HepG2 (cell line): Measurements from ENCODE around the gene TMEM143. TPM values are rescaled to one million over a fixed set of nuclear protein-coding genes. Genes with fewer than 3 reads are reported as not detected.

ENCODE experiments used
- ATAC-seq: fragments of 200-7000 bp; cut with Tn5 transposase; 3 replicates; pipeline ENCODE4 v1.9.1; 2020; ENCODE audit warnings: mild to moderate bottlenecking, moderate library complexity
- BruUV-seq: library from RNA; stranded (reverse); fragments of 400-500 nt; replicated peaks from 2 replicates; lab custom pipeline; 2021; lab: Mats Ljungman, UMichigan
- CTCF ChIA-PET: fragments of 300-600 bp; formaldehyde crosslinking; extraction: SDS; loops from one replicate; lab custom pipeline; 2021; ENCODE audit warnings: low total read pairs, inconsistent platforms, low intra/inter-chr PET ratio; lab: Yijun Ruan, JAX
- POLR2A ChIA-PET: fragments of 350-600 bp; sonication (Branson Sonifier 250); formaldehyde crosslinking; loops from one replicate; lab custom pipeline; 2020; ENCODE audit warnings: antibody characterized with exemption, inconsistent platforms; lab: Yijun Ruan, JAX
- DNase-seq: peaks from one replicate; pipeline ENCODE4 v3.0.0-alpha.2; 2015; ENCODE audit warnings: low spot score
- FAIRE-seq: peaks from 3 replicates; lab custom pipeline; 2011; peaks lifted over from hg19 to GRCh38; lab: Jason Lieb, UNC
- H2AFZ ChIP-seq: one replicate; pipeline ENCODE4 v1.6.1; 2011; ENCODE audit warnings: low read length, inconsistent platforms
- H3K27ac ChIP-seq: fragments of 300-600 bp; 3 replicates; pipeline ENCODE4 v1.8.0; 2011; ENCODE audit warnings: mixed run types, mild to moderate bottlenecking, mixed read lengths, low read length, inconsistent platforms; ENCODE audit not compliant: insufficient read depth; ENCODE audit errors: extremely low read length
- H3K27me3 ChIP-seq, 2 experiments: fragments of 200-600 bp in 1 of 2; 2 replicates in 1 of 2; 3 replicates in 1 of 2; pipeline versions ENCODE4 v1.6.0 to v1.8.0; 2011; ENCODE audit warnings: low read length in 2 of 2, mild to moderate bottlenecking in 2 of 2, moderate library complexity in 2 of 2, inconsistent platforms in 1 of 2; ENCODE audit not compliant: insufficient read depth in 2 of 2, control insufficient read depth in 1 of 2
- H3K36me3 ChIP-seq, 2 experiments: fragments of 200-600 bp in 1 of 2; replicated peaks in 1 of 2; 2 replicates in 1 of 2; 3 replicates in 1 of 2; pipeline versions ENCODE4 v1.5.1 to v1.8.0; 2011; ENCODE audit warnings: low read length in 2 of 2, inconsistent platforms in 1 of 2; ENCODE audit not compliant: insufficient read depth in 2 of 2, control insufficient read depth in 1 of 2
- H3K4me1 ChIP-seq: 2 replicates; pipeline ENCODE4 v1.5.1; 2012; ENCODE audit warnings: low read length, inconsistent platforms; ENCODE audit not compliant: insufficient read depth
- H3K4me2 ChIP-seq: 2 replicates; pipeline ENCODE4 v1.6.0; 2011; ENCODE audit warnings: low read depth, low read length, inconsistent platforms
- H3K4me3 ChIP-seq, 3 experiments: fragments of 200-600 bp in 1 of 3; sonication (generic), shearing (Covaris generic) in 1 of 3; replicated peaks in 1 of 3; 2 replicates each; pipeline ENCODE4 v1.5.1; 2011 to 2016; ENCODE audit warnings: low read length in 3 of 3, inconsistent platforms in 2 of 3, low read depth in 2 of 3, mild to moderate bottlenecking in 2 of 3, control low read depth in 1 of 3, mixed read lengths in 1 of 3; ENCODE audit not compliant: insufficient read depth in 1 of 3
- H3K79me2 ChIP-seq: one replicate; pipeline ENCODE4 v1.6.1; 2011; ENCODE audit warnings: low read length, inconsistent platforms; ENCODE audit not compliant: insufficient read depth
- H3K9ac ChIP-seq: 2 replicates; pipeline ENCODE4 v1.6.0; 2011; ENCODE audit warnings: mild to moderate bottlenecking, low read depth, low read length, inconsistent platforms; ENCODE audit not compliant: insufficient read depth
- H3K9me3 ChIP-seq: 2 replicates; pipeline ENCODE4 v1.5.1; 2012; ENCODE audit warnings: mild to moderate bottlenecking, low read length
- H4K20me1 ChIP-seq: 2 replicates; pipeline ENCODE4 v1.6.0; 2011; ENCODE audit warnings: inconsistent platforms, mild to moderate bottlenecking, low read length, moderate library complexity; ENCODE audit not compliant: insufficient read depth
- ZNF138 ChIP-seq: sonication (generic); formaldehyde crosslinking; IDR thresholded peaks from 2 replicates; pipeline ENCODE4 v1.5.0; 2020; ENCODE audit warnings: mild to moderate bottlenecking, low read depth, missing genetic modification reagents
- WGBS: methylation state at CpG from one replicate; pipeline ENCODE4 v1.1.6; 2017; ENCODE audit warnings: low lambda C conversion rate; 5-methylcytosine and 5-hydroxymethylcytosine counted together
- in situ Hi-C: cut with HindIII; loops from 2 replicates; pipeline ENCODE4 v1.10.0; 2017; ENCODE audit warnings: low pct_unique_long_range_greater_than_20kb; ENCODE audit not compliant: extremely low pct_ligation_motif_present
- intact Hi-C: fragments of 100-400 bp; cut with micrococcal nuclease; formaldehyde crosslinking; loops from one replicate; pipeline ENCODE4 v1.10.0; 2022; ENCODE audit not compliant: unreplicated experiment
- polyA plus RNA-seq, 8 experiments: library from polyadenylated mRNA; depleted of rRNA in 3 of 8; stranded (reverse) in 7 of 8; unstranded in 1 of 8; fragments of >200 nt; fragmentation: Illumina TruSeq in 4 of 8; extraction: Trizol in 4 of 8; gene quantifications; 2 replicates each; pipeline versions ENCODE4 v1.2.1 to v1.2.3, GENCODE V29; 2011 to 2016; ENCODE audit warnings: low read depth in 4 of 8, missing spikeins in 1 of 8, mixed read lengths in 1 of 8; ENCODE audit not compliant: insufficient read depth in 1 of 8
- total RNA-seq, 5 experiments: library from RNA; depleted of rRNA; stranded (reverse); fragments of >200 nt; fragmentation: Illumina TruSeq; extraction: Trizol; gene quantifications; 2 replicates each; pipeline ENCODE4 v1.2.3, GENCODE V29; 2016; ENCODE audit warnings: low read depth in 1 of 5
- TF ChIP-seq, protein P1 (sequence below): sonication (generic); formaldehyde crosslinking; IDR thresholded peaks from 2 replicates; pipeline ENCODE4 v1.5.0; 2020; ENCODE audit warnings: mild to moderate bottlenecking, missing genetic modification reagents, borderline replicate concordance

TMEM143 gene
- total and polyA plus RNA-seq, 2 of the 13 experiments (the other 11 are each of a cell fraction or from before 2014, with no cell fraction given): 7.7 to 11.3 TPM

- in situ Hi-C loops: loop anchor here (5.0 kb wide), 1 partner anchor 41 kb away; the partner anchor contains the start of genes GRIN2D and KDELR1
These were observed 12.9 kb downstream of the TMEM143 start for GRCh38 chr19:48350856-48351255.

More at GRCh38 chr19:48350856-48351255, 12.9 kb downstream of the TMEM143 start:
- Histone ChIP-seq H3K4me2 (no peak overlapping the region), H3K9ac (no peak overlapping the region), H3K79me2 (no peaks in the 10 kb centered on the region), H3K36me3 (no peaks in the 10 kb centered on the region), H3K27ac (no peak overlapping the region), H3K4me3 (no peak overlapping the region), H3K4me1 (peaks cover 62% of the 10 kb centered on the region), H4K20me1 (no peaks in the 10 kb centered on the region), H3K9me3 (no peaks in the 10 kb centered on the region), H3K27me3 (no peaks in the 10 kb centered on the region), H2AFZ (no peak overlapping the region)
- no peak for FAIRE-seq
- TF ChIP-seq, protein P1, sequence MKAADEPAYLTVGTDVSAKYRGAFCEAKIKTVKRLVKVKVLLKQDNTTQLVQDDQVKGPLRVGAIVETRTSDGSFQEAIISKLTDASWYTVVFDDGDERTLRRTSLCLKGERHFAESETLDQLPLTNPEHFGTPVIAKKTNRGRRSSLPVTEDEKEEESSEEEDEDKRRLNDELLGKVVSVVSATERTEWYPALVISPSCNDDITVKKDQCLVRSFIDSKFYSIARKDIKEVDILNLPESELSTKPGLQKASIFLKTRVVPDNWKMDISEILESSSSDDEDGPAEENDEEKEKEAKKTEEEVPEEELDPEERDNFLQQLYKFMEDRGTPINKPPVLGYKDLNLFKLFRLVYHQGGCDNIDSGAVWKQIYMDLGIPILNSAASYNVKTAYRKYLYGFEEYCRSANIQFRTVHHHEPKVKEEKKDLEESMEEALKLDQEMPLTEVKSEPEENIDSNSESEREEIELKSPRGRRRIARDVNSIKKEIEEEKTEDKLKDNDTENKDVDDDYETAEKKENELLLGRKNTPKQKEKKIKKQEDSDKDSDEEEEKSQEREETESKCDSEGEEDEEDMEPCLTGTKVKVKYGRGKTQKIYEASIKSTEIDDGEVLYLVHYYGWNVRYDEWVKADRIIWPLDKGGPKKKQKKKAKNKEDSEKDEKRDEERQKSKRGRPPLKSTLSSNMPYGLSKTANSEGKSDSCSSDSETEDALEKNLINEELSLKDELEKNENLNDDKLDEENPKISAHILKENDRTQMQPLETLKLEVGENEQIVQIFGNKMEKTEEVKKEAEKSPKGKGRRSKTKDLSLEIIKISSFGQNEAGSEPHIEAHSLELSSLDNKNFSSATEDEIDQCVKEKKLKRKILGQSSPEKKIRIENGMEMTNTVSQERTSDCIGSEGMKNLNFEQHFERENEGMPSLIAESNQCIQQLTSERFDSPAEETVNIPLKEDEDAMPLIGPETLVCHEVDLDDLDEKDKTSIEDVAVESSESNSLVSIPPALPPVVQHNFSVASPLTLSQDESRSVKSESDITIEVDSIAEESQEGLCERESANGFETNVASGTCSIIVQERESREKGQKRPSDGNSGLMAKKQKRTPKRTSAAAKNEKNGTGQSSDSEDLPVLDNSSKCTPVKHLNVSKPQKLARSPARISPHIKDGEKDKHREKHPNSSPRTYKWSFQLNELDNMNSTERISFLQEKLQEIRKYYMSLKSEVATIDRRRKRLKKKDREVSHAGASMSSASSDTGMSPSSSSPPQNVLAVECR (CRISPR knock-in tag): 0 out of 2 replicates have a peak, but pooled peaks have one; percentile 3
- no peak for TF ChIP-seq ZNF138 (CRISPR knock-in tag)
- no peak for ATAC-seq
- 99% methylated on average over 5 of the region's 5 CpGs for WGBS
- DNase-seq: no peak
- ChIA-PET POLR2A (interaction anchor here (1.0 to 1.7 kb wide), 3 partner anchors 13 to 64 kb away, joined by 3 to 9 read pairs (median 5); partner anchors contain the start of genes KDELR1, SYNGR4 and TMEM143), CTCF (interaction anchor here (0.6 to 1.5 kb wide), 4 partner anchors 13 to 41 kb away, joined by 3 to 4 read pairs (median 3); partner anchors contain the start of genes KDELR1, SYNGR4 and TMEM143)
- no TSS peak for BruUV-seq
- intact Hi-C loops: loop anchor here (5.0 to 10.0 kb wide), 2 partner anchors 41 to 94 kb away; partner anchors contain the start of genes GRIN2D, GRWD1 and KDELR1
